Posterior vena cava (tissue), 2 donors: ENCODE results near the gene FCHSD2. TPM values are rescaled to one million over a fixed set of nuclear protein-coding genes. Genes with fewer than 3 reads are reported as not detected.
A peak's percentile ranks its signal among the peaks of the same experiment; 100 is the strongest.

ENCODE experiments used
- DNase-seq: peaks from one replicate; pipeline ENCODE4 v3.0.0-alpha.2; 2020; ENCODE audit warnings: low spot score
- intact Hi-C, 2 donors: fragments of 100-400 bp; cut with DNase I; formaldehyde crosslinking; loops; one replicate each; pipeline versions ENCODE4 v1.14.1 to v1.14.2; 2022 to 2023
- long read RNA-seq, 2 donors: library from polyadenylated mRNA; unstranded; transcript quantifications; one replicate each; pipeline ENCODE4 v2.0.0, GENCODE V29; 2020 to 2021
- total RNA-seq, 2 donors: library from RNA; stranded (reverse); fragmentation: NEBNext Ultra II Directional; extraction: Animal tissue kit (Norgen Biotek cat#: 25700); gene quantifications; one replicate each; pipeline ENCODE4 v1.2.1, GENCODE V29; 2021
- donor health status: DM: yes; HTN: yes; CAD: no.
- donor health status: DM: yes; HTN: yes; CAD: no.

The FCHSD2 gene
- total RNA-seq, result 10 to 100 TPM; 55.6 to 62.1 TPM
- long read RNA-seq, donor 1, transcript FCHSD2-204 (20 exons, 3,154 nt), result major isoform, 9 of 30 reads
- long read RNA-seq, donor 1, partial matches to known transcripts, result 6 of 30 reads
- long read RNA-seq, donor 1, other reads (novel, unspliced or antisense), result 15 of 30 reads
- long read RNA-seq, donor 2, partial matches to known transcripts, result 8 of 12 reads
- long read RNA-seq, donor 2, other reads (novel, unspliced or antisense), result 4 of 12 reads

DNA sequence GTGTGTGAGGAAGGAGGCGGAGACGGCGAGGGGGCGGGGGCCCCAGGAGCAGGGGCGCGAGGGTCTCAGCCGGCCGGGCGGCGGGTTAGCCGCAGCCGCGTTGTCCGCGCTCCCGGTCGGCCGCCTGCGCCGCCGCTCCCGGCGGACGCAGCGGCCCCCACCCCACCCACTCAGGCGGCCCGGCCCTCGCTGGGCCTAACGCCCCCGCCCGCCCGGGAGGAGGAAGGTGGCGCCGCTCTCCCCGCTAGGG is at the start of gene FCHSD2:
FCHSD2 (minus strand) TSS at position 191 of the 250 bp plus-strand sequence. CDS start 441 bp downstream, outside the sequence.
- DNase-seq, result no peak
- intact Hi-C loops, result loop anchor here in 1 of 2 donors (10.0 kb wide), 1 partner anchor 317 kb away; no protein-coding TSS in a partner anchor

DNA sequence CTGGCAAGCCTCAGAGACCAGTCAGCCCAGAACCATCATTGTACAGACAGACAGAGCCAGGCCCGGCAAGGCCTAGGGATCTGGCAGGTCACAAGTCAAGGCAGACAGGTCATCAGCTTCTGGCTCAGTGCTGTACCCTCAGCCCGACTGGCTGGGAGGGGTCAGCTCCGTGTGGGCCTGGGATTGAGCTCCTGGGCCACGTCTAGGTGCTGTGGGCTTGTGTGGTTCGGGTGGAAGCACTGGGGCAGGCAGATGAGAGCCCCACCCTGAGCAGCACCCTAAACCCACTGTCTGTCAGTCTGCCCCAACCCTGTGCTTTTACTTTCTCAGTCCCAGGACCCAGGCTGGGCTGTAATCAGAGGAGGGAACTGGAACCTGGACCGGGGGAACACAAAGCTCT is 49.0 kb upstream of the FCHSD2 start:
- intact Hi-C loops, result no loop called here
- DNase-seq, result no peak

- DNase-seq, result no peak
- intact Hi-C loops, result no loop called here
Observed at GRCh38 chr11:73190557-73190885, 48.4 kb upstream of the FCHSD2 start.

- intact Hi-C loops, result loop anchor here (1.0 to 10.0 kb wide), 4 partner anchors 42 to 97 kb away; no protein-coding TSS in a partner anchor
- DNase-seq, result no peak
Observed at GRCh38 chr11:73189723-73190556, 47.8 kb upstream of the FCHSD2 start.

DNA sequence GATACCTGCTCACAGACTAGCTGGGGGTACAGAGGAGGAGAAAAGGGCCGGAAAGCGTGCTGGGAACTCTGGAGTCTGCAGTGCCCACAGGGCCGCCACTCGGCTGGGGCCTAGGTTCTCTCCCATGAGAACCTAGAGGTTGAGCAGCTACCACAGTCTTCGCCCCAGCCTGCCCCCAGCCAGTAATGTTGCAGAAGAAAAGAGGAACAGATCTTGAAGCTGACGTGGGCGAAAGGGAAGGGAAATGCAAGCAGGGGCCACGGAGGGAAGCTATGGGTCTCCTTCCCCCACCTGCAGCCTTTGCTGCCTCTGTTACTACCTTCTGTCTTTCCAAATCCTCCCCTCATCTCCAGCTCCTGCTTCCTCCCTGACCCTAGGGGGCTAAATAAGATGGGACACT is 47.2 kb upstream of the FCHSD2 start:
- intact Hi-C loops, result loop anchor here (1.0 to 10.0 kb wide), 4 partner anchors 43 to 98 kb away; no protein-coding TSS in a partner anchor

GRCh38 chr11:73188301-73188700 is 46.2 kb upstream of the FCHSD2 start:
- no peak for DNase-seq
- intact Hi-C loops, result loop anchor here (5.0 to 10.0 kb wide), 3 partner anchors 54 to 99 kb away; no protein-coding TSS in a partner anchor

More for the DNA sequence above, 47.2 kb upstream of the FCHSD2 start:
- DNase-seq, result no peak

DNA sequence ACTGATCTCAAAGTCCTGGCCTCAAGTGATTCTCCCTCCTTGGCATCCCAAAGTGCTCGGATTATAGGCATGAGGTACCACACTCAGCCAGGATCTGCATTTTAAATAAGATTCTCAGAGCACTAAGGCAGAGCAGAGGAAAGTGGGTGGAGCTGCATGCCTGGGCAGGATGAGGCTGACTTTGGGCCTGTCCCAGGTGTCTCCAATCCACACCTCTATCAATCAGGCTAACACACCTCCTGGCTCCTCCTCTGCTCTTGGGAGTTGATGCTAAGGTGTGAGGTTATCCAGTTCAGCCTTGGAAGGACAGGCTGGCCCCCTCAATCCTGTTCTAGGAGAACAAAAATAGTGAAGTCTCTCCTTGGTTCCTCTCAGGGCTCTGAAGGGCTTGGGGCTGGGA is 45.7 kb upstream of the FCHSD2 start:
- intact Hi-C loops, result loop anchor here (5.0 to 10.0 kb wide), 3 partner anchors 54 to 99 kb away; no protein-coding TSS in a partner anchor
- no peak for DNase-seq

DNA sequence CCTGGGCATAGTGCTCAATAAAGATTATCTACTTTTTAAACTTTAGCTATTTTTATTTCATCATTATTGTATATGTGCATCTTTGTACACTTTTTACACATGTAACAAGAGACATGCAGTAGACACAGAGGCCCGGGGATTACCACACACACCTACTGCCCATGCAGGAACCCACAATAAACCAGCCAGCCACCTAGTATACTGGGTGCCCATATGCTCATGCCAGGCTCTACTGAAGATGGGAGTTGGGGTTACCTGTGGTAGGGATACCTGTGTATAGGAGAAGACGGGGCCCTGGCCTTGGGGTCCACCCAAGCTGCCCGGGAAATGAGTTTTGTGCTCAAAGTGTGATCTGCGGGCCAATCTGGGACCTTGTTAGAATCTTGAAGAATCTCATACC is 44.8 kb upstream of the FCHSD2 start:
- intact Hi-C loops, result loop anchor here (5.0 to 10.0 kb wide), 3 partner anchors 55 to 100 kb away; no protein-coding TSS in a partner anchor
- DNase-seq, result no peak

DNA sequence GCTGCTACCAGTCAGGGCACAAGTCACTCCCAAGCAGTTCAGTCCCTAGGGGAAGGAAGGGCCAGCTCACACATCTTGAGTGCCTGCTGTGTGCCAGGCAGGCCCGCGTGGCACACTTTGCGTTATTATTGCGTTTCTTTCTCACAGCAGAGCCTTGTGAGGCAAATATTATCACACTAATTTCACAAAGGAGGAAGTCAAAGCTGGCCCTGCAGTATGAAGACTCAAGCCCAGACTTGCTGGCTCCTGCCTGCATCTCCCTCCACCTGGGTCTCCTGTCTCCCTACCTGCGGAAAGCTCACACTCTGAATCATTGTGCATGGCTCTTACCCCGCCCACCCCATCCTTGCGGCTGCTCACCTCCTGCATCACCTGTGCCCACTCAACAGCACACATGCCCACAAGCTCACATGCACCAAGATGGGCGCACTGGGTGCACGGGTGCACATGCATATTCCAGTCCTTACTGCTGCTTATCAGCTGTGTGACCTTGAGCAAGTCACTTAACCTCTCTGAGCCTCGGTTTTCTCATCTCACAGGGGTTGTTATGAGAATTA is 44.3 kb upstream of the FCHSD2 start:
- intact Hi-C loops, result loop anchor here (5.0 to 10.0 kb wide), 3 partner anchors 56 to 101 kb away; no protein-coding TSS in a partner anchor
- DNase-seq, result no peak

DNA sequence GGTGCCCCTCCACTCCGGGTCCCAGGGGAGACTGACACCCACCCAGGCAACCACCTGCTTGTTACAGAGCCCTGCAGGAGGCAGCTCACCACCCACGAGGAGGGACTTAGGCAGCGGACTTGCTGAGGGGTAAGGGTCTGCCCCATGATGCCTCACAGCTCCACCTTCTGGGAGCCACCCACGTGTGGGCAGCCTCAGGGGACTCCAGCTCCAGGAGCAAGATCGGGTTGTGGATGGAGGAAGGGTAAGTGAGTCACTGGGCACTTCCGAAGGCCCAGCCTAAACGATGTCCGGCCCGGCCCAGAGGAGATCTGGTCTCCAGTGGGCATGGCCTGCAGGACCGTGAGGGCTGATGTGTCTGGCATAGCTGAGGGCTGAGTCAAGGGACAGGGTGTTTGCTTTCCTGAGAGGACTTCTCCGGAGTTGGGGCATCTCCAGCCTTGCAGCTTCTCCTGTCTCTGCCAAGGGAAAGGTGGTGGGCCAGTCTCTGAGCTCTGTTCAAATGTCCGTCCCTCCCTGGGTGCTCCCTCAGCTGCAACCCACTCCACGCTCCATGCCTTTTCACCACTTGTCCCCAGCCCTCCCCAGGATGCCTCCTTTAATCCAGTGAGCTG is 43.7 kb upstream of the FCHSD2 start:
- intact Hi-C loops, result loop anchor here (5.0 to 10.0 kb wide), 3 partner anchors 57 to 102 kb away; no protein-coding TSS in a partner anchor
- no peak for DNase-seq

- intact Hi-C loops, result loop anchor here (5.0 to 10.0 kb wide), 3 partner anchors 57 to 102 kb away; no protein-coding TSS in a partner anchor
- peak; percentile 90 for DNase-seq
Observed at GRCh38 chr11:73184953-73185671, 43.0 kb upstream of the FCHSD2 start.

DNA sequence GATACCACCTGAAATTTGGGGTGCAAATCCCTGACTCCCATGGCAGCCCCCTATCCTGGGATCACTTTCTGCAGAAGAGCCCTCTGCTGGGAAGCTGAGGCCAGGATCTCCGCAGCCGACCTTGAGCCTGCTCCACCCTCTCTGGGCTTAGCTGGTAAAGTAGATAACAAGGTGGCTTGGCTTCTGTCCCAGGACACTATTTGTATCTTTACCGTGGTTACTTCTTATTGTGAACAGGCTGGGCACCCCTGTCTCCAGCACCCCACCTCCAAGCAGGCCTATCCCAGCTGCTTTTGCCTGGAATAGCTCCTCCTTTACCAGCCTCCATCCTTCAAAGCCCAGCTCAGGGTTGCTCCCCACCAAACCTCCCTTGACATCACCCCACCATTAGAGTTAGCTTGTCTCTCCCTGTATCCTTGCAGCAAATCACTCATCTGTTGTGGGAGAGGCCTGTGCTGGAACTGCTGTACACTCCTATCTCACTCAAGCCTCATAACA is 40.8 kb upstream of the FCHSD2 start:
- intact Hi-C loops, result loop anchor here in 1 of 2 donors (10.0 kb wide), 1 partner anchor 102 kb away; no protein-coding TSS in a partner anchor
- DNase-seq, result no peak

DNA sequence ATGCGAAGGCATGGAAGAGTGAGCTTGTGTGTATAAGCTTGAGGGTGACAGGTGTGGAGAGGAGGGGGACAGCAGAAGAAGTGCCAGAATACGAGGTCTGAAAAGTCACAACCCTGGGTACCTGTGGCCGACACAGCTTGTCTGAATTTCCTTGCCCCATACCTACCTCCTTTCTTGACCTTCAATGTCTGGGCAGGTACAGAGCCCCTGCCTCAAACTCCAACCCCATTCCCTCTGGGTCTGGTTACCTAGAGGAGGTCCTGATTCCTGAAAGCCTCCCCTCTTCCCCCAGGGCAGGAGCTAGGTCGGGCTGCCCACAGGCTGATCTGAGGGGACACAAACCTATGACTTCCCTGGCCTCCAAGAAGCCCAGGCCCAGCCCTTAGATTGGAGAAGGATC is 36.6 kb upstream of the FCHSD2 start:
- DNase-seq, result peak; percentile 31
- intact Hi-C loops, result loop anchor here (2.0 to 10.0 kb wide), 3 partner anchors 348 to 454 kb away; no protein-coding TSS in a partner anchor

- intact Hi-C loops, result loop anchor here (2.0 to 10.0 kb wide), 3 partner anchors 347 to 453 kb away; no protein-coding TSS in a partner anchor
- DNase-seq, result peak; percentile 96
Observed at GRCh38 chr11:73177778-73178539, 35.8 kb upstream of the FCHSD2 start.

DNA sequence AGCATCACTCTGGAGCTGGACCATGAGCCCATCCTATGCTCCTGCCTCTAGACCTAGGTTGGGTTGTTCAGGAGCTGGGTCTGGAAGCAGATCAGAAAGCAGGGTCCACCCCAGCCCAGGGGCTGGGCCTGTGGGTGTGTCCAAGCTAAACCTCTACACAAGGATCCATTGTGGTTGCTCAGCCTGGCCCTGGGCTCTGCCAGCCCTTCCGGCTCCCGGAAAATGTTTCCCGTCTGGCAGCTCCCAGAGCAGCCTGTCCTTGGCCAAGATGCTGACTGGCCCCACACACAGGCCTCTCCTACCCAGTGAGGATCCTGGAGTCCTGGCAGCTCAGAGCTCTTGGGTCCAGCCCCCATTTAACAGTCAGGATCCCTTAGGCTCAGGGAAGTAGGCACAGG is 35.3 kb upstream of the FCHSD2 start:
- DNase-seq, result peak; percentile 89
- intact Hi-C loops, result loop anchor here (2.0 to 10.0 kb wide), 3 partner anchors 347 to 453 kb away; no protein-coding TSS in a partner anchor

DNA sequence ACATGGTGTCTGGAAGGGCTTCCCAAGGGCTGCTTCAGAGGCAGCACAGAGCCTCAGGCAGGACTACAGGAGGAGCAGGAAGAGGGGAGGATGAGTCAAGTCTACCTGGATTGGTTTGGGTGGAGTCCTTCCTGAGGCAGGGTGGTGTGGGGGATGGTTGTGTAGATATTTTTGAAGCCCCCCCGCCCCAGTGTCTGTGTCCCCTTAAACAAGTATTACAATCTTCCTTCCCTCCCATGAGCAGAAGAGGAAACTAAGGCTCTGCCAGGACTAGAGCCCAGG is 34.7 kb upstream of the FCHSD2 start:
- intact Hi-C loops, result loop anchor here (2.0 to 10.0 kb wide), 3 partner anchors 346 to 452 kb away; no protein-coding TSS in a partner anchor
- DNase-seq, result peak; percentile 24

DNA sequence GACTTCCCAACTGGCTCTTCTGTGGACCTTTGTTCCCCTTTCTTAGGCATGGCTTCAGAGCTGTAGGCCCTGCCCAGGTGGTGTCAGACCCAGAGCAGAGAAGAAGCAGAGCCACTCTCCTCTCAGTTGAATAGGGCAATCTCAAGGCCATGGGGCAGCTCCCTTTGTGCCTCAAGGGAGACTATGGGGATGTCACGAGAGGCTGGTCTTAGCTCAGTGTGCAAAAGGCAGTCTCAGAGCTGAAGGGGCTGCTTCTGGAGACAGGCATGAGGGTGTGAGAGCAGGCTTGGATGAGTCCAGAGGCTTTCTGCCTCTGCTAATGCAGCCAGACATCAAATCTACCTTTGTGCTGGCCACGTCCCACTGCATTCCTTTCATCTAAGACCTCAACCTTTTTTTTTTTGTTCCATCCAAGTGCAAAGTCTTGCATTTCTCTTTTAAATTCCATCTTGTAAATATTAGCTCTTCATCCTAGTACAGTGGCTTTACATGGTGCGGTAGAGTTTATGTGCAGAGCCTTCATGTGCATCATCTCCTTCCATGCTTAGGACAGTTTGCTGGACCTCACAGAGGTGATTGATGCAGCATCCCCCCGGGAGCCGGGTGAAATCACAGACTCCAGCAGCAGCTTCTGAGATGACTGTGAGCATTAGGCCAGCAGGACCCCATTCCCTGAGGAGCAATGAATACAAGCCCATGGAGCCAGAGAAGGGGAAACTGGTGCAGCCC is 34.2 kb upstream of the FCHSD2 start:
- DNase-seq, result peak; percentile 43
- intact Hi-C loops, result loop anchor here (2.0 to 10.0 kb wide), 3 partner anchors 346 to 452 kb away; no protein-coding TSS in a partner anchor
